GM18858 (cell line): ENCODE data around the gene HSBP1L1.
A peak's percentile ranks its signal among the peaks of the same experiment; 100 is the strongest.
"Not testable (repeated sequence)": the region's sequence is repeated elsewhere in the genome, so short reads cannot be mapped to it uniquely, and the experiment has no call there.

Experiments
- ATAC-seq: cut with Tn5 transposase; IDR thresholded peaks from one replicate; pipeline ENCODE4 v1.9.1; 2021; ENCODE audit not compliant: unreplicated experiment

Gene HSBP1L1

DNA sequence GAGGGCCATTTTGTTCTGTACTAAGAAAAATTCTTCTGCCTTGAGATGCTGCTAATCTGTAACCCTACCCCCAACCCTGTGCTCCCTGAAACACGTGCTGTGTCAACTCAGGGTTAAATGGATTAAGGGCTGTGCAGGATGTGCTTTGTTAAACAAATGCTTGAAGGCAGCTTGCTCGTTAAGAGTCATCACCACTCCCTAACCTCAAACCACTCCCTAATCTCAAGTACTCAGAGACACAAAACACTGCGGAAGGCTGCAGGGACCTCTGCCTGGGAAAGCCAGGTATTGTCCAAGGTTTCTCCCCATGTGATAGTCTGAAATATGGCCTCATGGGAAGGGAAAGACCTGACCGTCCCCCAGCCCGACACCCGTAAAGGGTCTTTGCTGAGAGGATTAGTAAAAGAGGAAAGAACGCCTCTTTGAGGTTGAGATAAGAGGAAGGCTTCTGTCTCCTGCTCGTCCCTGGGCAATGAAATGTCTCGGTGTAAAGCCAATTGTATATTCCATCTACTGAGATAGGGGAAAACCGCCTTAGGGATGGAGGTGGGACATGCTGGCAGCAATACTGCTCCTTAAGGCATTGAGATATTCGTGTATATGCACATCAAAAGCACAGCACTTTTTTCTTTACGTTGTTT lies 4.2 kb upstream of the HSBP1L1 start:
- ATAC-seq = not testable (repeated sequence)

GRCh38 chr18:79960921-79961526 lies 3.4 kb upstream of the HSBP1L1 start:
- ATAC-seq = no peak

GRCh38 chr18:79961527-79962291 lies 2.7 kb upstream of the HSBP1L1 start:
- no peak for ATAC-seq

DNA sequence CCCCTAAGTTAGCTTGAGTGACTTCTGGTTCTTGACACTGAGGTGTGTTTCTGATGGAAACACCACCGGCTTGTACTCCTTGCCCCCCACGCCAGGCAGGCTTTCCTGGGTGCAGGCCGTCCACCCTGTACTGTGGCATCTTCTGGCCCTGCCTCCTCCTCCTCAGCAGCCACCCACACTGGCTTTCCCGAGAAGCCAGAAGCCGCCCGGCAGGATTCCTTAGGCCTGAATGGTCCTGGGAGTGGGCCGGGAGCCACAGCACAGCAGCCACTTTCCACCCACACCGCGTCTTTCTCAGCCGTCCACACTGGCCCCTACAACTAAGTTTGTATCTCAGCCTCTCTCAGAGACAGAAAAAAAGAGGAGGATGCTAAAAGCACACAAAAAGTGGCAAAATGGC lies 2.1 kb upstream of the HSBP1L1 start:
- no peak for ATAC-seq

DNA sequence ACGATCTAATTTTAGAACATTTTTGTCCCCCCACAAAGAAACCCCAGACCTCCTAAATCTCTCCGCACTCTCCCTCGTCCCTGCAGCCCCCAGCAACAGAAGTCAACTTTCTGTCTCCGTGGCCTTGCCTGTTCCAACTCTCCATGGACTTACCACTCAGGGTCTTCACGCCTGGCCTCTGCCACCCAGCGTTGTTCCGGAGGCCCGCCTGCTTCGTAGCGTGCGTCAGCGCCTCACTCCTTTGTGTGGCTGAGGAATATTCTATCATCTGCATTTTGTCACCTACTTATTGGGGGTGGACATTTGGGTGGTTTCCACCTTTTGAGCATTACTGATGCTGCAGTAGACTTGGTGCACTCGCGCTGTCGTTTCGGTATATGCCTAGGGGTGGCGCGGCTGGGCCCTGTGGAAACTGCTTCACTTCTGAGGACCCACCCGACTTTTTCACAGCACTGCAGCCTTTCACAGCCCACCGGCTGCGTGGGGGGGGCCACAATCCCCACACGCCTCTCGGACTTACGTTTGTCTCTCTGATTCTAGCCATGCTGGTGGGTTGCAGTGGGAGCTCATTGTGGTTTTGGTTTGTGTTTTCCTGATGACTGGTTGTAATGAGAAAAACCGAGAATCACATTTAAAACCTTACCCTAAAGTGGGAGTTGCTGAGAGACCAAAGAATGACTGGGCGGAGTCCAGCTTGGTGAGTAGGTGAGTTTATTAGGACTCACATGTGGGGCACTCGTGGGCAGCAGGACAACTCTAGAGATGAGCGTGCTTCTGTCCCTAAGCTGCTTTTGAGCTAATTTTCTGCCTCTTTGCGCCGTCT lies 1.4 kb upstream of the HSBP1L1 start:
- ATAC-seq = peak; percentile 65

- ATAC-seq = no peak
Observed at GRCh38 chr18:79963658-79964329, 649 bp upstream of the HSBP1L1 start.

DNA sequence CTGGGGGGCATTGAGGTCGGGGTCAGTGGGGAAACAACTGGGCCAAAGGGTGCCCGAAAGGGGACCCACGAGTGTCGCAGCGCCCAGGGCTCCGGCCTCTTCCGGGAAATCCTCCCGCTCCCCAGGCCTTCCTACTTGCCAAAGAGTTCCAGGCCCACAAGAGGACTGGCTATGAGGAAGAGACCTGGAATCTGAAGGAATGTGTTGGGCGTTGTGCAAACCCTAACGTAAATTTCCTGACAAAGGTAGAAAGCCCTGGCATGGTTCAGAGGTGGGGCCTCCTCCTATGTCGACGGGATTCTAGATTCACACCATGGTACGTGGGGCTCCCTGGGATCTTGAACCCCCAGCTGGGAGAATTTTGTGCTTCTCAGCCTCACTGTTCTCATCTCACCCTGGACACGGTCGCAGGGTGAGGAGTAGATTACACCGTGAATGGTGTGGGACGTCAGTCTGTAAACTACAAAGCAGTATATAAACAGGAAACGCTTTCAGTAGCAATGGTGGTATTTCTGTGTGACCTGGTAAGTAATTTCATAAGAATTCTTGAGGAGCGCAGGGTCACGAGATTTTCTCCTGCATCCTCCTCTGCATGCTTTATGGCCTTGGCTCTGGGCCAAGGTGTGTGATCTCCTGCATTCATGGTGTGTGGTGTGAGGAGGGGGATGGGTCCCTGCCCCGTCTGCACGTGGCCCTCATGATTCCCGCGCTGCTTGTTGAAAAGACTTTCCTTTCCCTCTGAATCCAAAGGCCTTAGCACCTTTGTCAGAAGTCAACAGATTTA lies 868 bp downstream of the HSBP1L1 start:
- no peak for ATAC-seq

GRCh38 chr18:79970419-79971133 lies 6.1 kb downstream of the HSBP1L1 start:
- no peak for ATAC-seq

DNA sequence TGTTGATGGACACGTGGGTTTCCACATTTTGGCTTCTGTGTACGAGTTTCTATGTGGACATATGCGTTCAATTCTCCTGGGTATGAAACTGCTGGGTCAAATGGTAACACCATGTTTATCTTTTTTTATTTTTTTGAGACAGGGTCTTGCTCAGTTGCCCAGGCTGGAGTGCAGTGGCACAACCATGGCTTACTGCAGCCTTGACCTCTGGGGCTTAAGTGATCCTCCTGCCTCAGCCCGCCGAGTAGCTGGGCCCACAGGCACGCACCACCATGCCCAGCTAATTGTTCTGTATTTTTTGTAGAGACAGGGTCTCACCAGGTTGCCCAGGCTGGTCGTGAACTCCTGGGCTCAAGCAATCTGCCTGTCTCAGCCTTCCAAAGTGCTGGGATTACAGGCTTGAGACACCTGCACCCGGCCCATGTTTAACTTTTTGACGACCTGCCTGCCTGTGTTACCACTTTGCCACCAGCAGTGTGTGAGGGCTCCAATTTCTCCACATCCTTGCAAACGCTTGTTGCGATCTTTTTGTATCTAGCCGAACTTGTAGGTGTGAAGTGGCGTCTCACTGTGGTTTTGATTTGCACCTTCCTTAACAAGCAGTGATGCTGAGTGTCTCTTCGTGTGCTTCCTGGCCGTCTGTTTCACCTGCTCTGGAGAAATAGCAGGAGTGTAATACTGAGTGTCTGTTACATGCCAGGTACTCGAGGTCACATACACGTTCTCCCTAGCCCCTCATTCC lies 6.9 kb downstream of the HSBP1L1 start:
- no peak for ATAC-seq

- no peak for ATAC-seq
Observed at GRCh38 chr18:79971986-79972385, 7.5 kb downstream of the HSBP1L1 start.

- ATAC-seq = no peak
Observed at GRCh38 chr18:79972720-79973119, 8.3 kb downstream of the HSBP1L1 start.

GRCh38 chr18:79973517-79973916 lies 9.1 kb downstream of the HSBP1L1 start:
- no peak for ATAC-seq

- no peak for ATAC-seq
Observed at GRCh38 chr18:79974025-79974654, 9.7 kb downstream of the HSBP1L1 start.

- no peak for ATAC-seq
Observed at GRCh38 chr18:79975043-79975442, 10.6 kb downstream of the HSBP1L1 start.

GRCh38 chr18:79975985-79976680 lies 11.7 kb downstream of the HSBP1L1 start:
- no peak for ATAC-seq

DNA sequence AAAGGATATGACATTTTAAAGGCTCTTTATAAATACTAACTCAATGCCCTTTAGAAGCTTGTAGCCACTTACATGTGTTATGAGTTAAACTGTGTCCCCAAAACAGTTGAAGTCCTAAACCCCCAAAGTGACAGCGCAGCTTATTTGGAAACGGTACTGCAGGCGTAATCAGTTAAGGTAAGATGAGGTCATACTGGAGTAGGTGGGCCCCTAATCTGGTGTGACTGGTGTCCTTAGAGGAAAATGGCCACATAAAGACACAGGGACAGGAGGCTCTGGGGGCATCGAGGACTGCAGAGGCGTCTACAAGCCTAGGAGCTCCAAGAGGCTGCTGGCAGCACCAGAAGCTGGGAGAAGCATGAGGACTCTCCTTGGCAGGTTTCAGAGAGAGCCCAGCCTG lies 15.4 kb downstream of the HSBP1L1 start:
- ATAC-seq = no peak

DNA sequence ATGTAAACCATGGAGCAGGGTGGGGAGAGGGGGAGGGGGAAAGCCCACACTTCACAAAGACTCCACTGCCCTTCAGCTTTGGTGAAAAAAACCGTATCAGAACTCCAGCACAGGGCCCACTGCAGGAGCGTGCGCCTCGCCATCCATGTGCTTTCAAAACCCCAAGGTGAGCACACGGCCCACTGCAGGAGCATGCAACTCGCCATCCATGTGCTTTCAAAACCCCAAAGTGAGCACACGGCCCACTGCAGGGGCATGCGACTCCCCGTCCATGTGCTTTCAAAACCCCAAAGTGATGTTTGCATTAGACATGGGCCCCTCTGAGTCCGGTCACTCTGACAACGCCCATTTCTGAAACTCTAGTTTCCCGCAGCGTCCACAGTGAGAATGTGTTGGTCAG lies 16.1 kb downstream of the HSBP1L1 start:
- no peak for ATAC-seq

DNA sequence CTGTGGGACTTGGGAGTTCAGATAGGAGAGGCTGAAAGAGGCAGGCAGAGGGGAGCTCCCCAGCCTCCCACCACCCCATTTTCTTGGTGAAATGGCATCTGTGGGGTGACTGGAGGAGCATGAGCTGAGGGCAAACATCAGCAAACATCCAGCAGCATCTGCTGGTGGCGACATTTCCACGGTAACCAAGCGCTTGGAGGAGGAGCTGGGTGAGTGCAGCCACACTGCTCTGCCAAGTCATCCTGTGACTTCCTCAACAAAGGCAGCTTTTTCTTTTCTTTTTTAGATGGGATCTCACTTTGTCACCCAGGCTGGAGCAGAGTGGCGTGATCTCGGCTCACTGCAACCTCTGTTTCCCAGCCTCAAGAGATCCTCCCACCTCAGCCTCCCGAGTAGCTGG lies 18.3 kb downstream of the HSBP1L1 start:
- no peak for ATAC-seq
